CD4-positive, alpha-beta T cell treated with Interleukin-10 for 1 hour (primary cell): ENCODE results near the gene GRPEL2.

Source experiments
- DNase-seq: peaks from one replicate; pipeline ENCODE4 v3.0.0-alpha.2; 2020

GRPEL2 gene, protein sequence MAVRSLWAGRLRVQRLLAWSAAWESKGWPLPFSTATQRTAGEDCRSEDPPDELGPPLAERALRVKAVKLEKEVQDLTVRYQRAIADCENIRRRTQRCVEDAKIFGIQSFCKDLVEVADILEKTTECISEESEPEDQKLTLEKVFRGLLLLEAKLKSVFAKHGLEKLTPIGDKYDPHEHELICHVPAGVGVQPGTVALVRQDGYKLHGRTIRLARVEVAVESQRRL

DNA sequence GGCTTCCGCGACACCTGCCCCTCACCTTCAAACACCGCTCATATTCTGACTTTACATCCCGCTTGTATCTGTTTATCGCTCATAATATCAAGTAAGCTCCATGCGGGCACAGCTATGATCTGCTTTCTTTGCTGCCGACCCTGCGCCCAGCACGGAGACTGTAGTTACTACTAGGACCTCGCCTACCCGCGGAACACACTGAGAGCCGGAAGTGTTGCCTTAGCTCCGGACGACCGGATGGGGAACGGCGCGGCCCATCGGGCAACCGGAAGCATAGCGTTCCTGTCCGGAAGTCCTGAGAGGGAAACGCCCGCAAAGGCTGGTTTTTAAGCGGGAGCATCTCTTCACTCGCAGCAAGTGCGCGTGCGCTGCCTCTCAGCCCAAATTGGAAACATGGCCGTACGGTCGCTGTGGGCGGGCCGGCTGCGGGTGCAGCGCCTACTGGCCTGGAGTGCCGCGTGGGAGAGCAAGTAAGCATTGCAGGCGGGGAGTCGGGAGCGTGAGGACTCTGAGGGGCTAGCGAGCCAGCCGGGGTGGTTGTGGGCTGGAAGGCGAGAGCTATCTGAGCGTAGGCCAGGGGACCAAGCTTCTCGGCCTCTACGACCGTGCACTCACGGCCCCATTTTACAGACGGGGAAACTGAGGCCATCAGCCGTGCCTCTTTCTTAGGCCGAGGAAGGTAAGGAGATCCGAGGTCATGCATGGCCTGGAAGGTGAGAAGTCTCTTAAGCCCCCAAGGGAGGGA lies at the start of gene GRPEL2:
Gene GRPEL2 (plus strand): TSS at position 353 of the 745 bp plus-strand sequence. CDS start 41 bp downstream, at position 394.
- peak; percentile 91 for DNase-seq

DNA sequence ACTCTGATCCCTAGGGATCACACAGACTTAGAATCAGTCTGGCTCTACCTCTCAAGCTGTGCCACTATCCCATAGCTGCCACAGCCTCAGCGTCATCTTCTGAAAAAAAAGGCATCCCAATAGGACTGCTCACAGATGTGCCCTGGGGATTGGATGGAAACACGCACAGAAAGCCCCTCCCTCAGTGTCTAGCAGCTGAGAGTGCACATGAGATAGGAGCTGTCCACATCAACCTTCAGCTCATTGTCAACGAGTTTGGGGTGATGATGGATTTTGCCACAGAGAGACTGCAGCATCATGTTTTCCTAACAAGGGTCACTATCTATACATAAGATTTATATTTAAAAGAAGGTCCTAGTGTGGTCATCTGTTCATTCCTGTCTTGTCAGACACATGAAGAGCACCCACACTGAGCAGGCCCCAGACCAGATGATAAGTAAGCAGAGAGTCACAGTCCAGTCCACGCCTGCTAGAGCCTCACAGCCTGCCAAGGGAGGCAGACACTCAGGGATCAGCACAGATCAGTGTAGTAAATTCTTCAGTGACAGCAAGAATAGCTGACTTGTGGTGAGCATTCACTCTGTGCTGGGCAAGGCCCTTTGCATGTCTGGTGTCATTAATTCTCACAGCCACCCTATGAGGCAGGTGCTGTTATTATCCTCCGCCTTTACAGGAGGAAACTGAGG lies 47.8 kb upstream of the GRPEL2 start:
- no peak for DNase-seq

DNA sequence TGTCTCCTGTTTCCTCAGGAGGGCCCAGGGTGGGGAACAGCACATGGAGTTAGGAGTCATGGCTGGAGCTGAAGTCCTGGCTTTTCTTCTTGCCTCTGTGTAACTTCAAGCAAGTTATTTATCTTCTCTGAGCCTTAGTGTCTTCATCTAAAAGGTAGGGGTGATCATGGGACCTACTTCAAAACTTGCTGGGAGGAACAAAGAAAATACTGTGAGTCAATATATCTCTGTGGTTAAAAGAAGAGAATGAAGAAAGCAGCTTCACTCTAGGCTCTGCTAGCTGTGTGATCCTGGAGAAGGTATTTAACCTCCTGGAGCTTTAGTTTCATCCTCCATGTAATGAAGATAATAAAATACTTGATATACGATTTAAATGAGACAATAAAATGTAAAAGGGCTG lies 47.1 kb upstream of the GRPEL2 start:
- no peak for DNase-seq

DNA sequence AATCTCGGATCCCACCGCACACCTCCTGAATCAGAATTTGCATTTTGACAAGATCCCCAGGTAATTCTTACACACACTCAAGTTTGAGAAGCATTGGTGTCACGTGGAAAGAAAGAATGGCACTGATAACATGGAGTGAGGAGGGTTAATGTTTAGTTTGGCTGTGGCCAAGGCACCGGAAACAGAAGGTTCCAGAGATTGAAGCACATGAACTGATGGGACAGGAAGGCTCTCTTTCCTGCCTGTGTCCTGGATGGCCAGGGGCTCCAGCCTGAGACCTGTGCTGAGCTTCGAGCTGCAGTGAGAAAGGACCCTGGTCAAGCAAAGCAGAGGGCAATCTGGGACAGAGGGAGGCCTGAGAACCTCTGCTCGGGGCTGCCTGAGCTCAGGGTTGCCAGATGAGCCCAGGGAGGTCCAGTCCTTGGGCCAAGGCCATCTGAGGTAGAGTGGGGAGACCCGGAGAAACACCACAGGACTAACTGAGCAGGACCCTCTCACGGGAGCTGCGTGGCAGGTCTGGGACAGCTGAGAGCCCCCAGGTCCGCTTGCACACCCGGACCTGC lies 46.4 kb upstream of the GRPEL2 start:
- DNase-seq = no peak

DNA sequence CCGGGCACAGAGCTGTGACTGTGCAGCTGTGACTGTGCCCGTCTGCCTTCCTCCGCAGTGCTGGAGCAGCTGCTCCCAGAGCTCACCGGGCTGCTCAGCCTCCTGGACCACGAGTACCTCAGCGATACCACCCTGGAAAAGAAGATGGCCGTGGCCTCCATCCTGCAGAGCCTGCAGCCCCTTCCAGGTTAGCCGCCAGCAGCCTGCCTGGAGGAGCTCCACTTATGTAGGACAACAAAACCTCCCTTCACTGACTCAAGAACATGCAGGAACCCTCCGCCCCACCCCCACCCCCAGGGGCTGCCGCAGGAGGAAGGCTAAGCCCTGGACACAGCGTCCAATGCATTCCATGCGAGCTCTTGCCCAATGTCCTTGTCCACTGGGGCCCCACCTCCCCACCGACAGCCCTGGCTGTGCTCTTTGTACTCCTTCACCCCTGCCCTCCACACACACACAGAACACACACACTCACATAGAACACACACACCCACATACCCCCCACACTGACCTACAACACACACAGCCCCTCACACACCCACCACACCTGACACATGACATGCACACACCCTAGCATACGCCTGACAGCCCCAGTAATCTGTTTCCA lies 45.7 kb upstream of the GRPEL2 start:
- DNase-seq = no peak

DNA sequence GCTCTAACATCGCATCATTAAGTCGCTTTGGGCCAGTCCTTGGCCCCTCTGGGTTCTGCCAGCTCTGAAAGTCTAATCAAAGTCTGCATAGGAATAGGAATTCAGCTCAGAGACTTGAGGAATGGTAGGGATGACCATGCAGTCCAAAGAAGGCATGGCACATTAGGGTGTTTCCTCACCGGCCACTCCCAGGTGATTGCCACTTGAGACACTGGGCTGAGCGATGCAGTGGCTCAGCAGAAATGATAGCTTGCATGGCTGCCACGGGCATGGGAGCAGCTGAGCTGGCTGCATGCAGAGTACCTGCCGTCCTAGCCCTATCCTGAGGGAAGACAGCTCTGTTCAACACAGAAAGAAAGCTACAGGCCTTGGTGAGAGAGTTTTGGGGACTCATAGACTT lies 44.9 kb upstream of the GRPEL2 start:
- DNase-seq = no peak

DNA sequence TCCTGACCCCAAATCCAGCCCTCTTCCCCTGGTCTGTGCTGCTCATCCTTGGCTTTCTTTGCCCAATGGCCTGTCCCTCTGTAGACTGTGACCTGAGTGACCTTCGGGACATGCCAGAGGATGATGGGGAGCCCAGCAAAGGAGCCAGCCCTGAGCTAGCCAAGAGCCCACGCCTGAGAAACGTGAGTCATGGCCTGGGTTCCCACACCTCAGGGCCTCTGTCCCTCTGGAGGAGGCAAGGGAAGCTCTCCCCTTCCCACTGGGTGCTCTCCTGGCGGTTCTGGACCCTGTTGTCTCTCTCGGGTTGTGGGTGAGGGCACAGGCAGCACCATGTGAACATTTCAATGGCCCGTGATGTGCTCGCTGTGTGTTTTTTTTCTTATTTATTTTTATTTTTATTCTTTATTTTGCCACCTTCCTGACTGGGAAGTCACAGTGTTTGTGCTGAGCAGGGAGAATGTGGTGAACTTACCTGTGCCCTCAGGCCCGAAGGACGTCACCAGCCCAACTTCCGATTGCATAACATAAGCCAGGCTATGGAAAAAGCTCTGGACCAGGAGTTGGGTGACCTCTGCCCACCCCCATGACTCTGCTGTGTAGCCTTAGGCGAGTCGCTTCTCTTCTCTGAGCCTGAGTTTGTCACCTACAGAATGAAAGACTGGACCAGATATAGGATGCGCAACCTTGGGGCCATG lies 44.1 kb upstream of the GRPEL2 start:
- no peak for DNase-seq

DNA sequence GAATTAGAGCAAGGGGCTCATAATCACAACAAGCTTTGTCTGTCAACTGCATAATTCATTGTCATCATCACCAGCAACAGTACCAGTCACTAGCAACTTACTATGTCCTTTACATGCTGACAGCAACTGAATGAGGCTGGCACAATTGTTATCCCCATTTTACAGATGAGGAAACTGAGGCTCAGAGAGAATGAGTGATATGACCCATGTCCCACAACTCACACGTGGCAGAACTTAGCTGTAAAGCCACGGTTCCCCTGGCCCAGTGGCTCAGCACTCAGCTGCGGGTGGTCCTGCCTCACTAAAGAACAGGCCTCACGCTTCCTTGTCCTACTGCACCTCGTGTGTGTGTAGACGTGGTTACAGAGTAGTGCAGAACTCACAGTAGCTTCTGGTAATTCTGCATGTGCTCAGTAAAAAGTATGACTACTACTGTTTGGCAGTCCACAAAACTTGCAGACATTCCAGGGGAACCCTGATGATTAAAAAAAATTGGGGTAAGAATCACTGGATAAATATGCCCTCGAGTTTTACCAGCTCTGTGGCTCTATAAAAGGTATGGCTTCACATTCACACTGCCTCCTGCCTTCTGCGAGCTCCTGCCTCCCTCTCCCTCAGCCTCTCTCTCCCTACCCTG lies 43.4 kb upstream of the GRPEL2 start:
- DNase-seq = no peak

DNA sequence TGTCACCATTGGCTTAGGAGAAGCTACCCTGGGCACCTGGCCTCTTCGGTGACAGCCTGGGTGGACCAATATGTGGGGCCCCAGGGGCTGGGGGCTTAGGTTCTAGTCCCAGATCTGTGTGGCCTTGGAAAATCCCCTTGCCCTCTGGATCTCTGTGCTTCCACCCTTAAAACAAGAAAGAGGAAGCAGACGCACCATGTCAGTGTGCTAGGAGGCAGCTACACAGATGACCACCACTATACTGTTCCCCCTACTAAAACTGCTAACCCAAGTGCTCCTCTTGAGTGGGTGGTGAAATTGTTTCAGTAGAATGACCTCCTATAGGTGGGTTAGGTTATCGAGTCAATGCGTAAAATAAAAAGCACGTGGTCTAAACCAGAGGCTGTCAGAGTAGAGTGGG lies 42.7 kb upstream of the GRPEL2 start:
- no peak for DNase-seq

DNA sequence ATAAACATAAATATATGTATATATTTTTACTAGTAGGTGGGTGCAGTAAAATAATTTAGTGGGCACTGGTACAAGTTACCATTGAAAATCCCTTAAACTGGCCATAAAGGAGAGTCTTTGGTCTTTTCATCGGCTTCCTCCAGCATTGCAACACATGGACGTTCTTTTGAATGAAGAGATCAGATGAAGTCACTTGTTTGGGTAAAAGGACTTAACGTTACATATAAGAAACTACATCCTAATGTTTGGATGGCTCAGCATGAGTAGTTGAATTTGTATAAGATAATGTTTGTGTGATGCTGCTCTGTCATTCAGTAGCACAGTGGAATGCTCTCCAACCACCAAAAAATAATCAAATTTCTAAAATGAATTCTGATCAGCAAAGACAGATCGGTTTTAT lies 42.1 kb upstream of the GRPEL2 start:
- no peak for DNase-seq

DNA sequence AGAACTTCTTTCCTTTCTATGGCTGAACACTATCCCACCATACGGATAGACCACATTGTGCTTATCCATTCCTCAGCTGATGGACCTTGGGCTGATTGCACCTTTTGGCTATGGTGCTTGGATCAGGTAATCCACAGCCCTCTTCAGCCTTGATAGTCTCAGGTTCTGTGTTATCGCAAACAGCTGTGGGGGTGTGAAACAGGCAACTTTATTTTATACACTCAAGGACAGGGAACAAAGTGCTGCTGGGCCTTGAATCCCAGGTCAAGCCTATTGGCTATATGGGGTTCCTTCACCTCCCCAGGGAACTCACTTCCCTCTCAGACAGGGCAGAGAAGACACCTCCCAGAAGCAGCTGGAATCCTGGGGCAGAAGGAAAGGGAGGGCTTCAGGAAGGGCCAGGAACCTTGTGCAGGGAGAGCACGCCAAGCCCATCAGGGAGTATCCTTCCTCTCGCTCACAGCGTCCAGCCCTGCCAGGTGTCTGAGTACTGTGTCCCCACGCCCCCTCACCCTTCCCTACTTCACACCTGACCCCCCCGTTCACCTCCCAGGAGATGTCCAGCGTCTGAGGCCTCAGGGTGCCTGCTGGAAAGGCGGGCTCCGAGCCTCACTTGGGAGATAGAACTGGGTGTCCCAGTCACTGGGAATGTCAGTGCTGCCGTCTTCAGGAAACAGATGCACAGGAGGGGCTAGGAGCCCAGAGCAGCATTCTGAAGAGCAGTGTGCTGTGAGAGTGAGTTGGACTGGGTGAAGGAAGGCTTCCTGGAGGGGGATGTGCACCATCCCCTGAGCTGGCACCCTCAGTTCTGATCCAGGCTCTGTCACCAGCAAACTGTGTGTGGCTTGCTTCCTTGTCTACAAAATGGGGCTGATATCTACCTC lies 40.9 kb upstream of the GRPEL2 start:
- no peak for DNase-seq

DNA sequence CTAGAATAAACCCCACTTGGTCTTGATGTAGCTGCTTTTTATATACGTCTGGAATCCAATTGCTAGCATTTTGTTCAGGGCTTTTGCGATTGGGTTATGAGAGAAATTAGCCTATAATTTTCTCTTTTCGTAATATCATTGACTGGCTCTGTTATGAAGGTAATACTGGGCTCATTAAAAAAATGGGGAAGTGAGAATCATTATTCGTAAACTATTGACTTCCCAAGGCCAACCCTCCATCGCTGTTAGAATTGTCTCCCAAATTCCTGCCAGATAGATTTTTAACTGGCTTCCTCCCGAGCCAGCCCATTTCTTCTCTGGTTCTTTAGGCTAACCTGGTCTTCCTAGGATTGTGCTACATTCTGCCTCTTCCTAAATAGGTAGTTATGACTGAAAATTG lies 35.9 kb upstream of the GRPEL2 start:
- no peak for DNase-seq

DNA sequence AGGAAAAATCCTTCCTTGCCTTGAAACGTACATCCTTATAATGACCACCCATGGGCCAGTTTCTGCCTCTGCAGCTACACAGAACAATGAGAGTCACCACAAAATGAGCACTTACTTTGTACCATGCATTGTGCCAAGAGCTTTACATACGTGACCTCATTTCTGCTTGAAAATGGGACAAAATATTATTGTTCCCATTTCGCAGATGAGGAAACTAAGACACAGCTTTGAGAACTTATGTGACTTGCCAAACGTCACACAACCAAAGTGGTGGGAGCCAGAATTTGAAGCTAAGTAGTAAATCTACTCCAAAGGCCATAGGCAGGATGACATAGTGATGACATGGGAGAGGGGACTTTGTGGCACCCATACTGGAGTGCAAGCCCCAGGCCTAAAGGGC lies 34.8 kb upstream of the GRPEL2 start:
- no peak for DNase-seq

DNA sequence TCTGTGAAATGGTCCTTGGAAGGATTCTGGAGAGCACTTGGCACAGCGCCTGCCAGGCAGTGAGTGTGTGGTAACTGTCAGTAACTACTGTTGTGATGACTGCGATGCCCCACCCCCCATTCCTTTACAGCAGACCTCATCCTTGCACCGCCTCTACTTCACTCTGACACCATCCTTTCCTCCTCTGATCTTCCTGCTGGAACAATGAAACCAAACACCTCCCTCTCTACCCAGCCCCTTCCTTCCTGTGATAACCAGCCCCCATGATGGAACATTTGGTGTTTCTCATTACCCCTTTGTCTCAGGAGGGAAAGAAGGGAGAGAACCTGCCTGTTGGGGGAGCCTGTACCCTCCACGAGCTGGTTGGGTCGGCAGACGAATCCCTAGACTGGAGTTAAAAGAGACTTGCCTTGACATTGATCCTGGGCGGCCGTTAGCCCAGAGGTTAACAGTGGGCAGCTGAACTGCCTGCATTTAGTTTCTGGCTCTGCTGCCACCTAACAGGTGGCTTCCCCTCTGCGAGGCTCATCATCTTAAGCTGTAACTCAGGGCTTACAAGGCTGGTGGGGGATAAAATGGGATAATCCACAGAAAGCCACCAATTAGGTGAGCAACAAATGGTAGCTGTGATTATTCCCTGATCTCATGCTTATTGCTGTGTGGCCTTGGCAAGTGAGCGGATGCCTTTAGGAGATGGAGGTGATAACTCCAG lies 34.2 kb upstream of the GRPEL2 start:
- no peak for DNase-seq

DNA sequence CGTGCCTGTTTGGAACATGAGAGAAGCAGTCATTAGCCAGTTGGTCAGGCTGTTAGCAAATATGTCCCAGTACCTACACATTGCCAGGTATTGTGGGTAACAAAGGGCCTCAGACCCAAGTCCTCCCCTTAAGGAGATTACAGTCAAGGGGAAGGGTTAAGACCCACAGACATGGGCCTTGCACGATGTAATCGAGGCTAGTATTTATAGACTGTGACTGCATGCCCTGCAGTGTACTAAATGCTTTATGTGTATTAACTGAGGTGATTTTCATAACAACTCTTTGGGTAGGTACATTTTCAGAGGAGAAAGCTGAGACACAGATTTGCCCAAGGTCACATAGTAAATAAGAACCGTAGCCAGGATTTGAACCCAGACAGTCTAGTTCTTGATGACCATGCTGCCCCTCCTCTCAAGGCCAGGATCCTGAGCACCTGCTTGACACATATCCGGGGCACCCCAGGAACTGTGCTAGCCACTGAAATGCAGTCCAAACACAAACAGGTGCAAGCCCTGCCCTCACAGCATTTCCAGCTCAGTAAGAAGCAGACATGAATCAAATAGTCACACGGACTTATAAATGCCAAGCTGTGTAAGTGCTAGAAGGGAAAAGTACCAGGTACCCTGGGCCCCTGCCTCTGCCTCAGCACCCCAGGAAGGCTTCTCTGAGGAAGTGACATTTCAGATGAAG lies 32.0 kb upstream of the GRPEL2 start:
- DNase-seq = no peak

DNA sequence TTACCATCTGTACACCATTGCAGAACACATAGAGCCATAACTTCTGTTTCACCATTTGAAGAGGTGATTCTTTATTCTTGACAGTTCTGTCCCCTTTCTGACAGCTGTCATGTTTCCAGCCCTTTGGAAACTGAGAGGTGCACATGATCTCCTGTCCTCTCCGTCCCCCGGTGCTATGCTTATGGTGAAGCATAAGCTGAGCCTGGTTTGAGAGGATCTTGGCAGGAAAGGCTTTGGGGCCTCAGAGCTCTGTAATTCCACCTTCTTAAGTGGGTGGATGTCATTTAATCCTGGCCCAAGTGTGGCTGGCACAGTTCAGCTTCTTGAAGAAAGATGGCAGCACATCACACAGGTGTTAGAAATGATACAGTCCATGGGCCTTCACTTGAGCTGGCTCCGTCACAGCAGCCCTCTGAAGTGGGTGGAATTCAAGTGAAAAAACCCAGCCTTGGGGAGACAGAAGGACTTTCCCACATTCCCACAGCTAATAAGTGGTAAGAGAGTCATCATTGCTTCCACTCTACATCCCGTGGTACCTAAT lies 30.7 kb upstream of the GRPEL2 start:
- no peak for DNase-seq

DNA sequence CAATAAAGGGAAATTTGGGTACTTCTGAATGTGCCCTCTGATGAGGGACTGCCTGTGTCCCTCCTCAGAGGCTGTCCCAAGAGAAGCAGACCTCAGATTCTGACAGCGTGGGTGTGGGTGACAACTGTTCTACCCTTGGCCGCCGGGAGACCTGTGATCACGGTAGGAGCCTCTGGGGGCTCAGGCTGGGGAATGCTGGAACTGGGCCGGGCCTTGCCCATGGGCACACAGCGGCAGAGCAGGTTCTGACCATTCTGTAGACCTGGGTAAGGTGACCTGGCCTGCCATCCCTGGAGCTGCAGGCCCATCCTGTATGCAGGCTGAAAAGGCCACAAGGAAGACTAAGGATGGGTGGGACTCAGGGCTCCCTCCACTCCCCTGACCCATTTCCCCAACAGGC lies 29.5 kb upstream of the GRPEL2 start:
- DNase-seq = no peak

DNA sequence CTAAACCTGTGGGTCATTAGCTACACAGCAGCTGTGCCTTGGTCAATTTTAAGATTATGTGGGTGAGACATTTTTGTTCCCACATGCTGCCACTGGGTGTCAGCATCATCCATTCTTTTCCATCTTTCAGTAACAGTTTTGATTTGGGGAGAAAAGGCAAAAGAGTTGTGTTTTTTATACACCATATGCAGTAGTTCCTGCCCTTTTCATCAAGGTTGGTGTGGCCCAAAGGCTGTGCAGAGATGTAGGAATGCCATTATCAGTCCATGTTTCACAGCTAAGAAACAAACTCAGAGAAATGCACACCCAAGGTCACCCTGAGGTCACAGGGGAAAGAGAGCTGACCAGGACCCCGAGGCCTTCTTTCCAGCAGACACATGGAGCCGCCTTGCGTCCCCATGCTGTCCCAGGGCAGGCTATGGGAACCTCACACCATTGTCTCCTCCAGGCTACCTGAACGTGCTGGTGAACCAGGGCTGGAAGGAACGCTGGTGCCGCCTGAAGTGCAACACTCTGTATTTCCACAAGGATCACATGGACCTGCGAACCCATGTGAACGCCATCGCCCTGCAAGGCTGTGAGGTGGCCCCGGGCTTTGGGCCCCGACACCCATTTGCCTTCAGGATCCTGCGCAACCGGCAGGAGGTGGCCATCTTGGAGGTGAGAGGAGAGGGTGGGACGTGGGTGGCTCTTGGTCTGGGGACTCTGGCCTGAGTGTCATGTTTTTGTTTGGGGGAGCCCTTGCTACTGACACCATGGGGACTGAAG lies 27.8 kb upstream of the GRPEL2 start:
- DNase-seq = peak; percentile 64

DNA sequence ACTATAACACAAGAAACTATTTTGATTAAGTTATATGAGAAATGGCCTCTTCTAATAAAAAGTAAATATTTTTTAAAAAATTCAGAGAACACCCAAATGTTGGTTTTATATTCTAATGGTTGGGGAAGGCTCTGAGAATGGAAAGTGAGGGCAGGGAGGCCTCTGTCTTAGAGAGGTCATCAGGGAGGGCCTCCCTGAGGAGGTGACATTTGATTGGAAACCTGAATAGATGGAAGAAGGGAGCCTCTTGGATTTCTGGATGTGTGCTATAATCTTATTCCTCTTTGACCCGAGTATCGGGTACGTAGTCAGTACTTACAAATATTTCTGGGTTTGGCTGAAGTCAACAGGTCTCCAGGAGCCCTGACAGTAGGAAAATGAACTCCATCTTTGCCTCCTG lies 26.1 kb upstream of the GRPEL2 start:
- no peak for DNase-seq
